ENCODE results near the gene PRICKLE1.

PRICKLE1 gene

DNA sequence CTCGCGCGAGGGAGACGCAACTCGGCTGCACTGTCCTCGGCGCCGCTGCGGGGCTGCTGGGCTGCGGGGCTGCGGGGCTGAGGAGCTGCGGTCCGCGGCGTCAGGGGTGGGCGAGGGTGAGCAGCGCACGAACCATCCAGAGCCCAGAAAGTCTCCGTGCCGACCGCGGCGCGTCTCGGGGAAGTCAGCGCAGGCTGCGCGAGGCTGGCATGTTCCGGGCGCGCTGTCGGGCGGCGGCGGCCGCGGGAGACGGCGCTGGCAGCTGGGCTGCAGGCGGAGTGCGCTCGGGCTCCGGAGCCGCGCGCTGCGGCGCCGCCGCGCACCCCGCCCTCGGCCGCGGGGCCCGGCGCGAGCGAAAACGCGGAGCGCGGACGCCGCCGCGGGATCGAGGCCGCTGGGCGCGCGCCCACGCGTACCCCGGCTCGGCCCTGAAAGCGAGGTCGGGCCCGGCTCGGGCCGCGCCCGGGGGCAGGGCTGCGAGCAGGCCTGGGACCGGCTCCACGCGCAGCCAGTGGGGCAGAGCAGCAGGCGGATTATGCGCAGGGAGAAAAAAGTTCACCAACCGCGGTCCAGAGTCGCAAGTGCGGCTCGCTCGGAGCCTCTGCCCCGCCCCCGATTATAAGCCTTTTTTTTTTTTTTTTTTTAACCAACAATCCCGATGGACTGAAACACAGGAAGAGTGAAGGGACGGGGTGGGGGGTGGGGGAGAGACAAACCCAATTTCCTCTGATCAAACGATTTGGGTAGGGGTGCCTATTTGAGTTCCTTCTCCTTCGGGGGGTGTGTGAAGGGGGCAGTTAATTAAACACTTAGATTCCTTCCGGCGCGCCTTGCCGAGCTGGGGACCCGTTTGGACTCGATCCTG, at the start of gene PRICKLE1:
TSS of gene PRICKLE1 (minus strand) at position 282 of the 865 bp plus-strand sequence. CDS start 117,230 bp downstream, outside the sequence.
- DNase-seq, result no peak

DNA sequence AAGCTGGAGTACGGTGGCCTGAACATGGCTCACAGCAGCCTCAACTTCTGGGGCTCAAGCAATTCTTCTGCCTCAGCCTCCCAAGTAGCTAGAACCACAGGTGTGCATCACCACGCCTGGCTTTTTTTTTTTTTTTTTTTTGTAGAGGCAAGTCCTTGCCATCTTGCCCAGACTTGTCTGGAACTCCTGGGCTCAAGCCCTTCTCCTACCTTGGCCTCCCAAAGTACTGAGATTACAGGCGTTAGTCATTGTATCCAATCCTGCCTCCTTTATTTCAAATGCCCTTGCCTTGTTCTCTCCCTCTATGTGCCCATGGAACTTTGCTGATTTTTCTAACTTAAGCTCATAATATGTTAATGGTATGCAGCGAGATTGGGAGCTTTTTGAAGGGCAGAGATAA, 49.2 kb upstream of the PRICKLE1 start:
- no peak for DNase-seq

DNA sequence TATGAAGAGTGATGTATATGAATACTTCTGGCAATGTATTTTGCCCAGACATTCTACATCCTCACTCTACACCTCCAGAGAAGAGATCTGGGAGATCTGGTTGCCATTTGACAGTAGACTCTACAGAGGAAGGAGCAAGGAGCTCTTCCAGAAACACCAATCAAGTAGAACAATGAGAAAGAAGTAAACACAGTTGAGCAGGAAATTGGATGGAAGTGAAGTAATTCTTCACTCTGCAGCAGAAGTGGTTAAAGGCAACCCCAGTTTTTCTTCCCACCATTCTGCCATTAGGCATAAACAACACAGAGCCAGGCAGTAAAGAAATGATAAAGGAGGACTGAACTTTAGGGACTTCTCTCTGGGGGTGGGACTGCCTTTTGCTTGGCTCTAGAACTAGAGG, 48.5 kb upstream of the PRICKLE1 start:
- DNase-seq, result no peak

- DNase-seq, result no peak
Observed at GRCh38 chr12:42636993-42637392, 47.4 kb upstream of the PRICKLE1 start.

GRCh38 chr12:42633594-42633993, 44.0 kb upstream of the PRICKLE1 start:
- DNase-seq, result no peak

DNA sequence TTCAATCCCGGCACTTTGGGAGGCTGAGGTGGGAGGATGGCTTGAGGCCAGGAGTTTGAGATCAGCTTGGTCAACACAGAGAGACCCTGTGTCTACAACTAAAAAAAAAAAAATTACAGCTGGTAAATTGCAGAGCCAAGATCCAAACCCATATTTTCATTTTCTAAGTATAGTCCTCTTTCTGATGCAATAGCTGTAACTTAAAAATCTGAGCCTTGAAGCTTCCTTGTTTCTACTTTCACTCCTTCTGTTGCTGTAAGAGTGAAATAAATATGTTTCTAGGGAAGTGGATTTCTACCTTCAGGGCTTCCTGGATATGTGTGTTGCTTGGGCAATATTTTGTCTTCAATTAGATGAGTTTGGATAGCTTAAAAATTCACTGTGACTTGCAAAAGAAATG, 42.0 kb upstream of the PRICKLE1 start:
- DNase-seq, result no peak

DNA sequence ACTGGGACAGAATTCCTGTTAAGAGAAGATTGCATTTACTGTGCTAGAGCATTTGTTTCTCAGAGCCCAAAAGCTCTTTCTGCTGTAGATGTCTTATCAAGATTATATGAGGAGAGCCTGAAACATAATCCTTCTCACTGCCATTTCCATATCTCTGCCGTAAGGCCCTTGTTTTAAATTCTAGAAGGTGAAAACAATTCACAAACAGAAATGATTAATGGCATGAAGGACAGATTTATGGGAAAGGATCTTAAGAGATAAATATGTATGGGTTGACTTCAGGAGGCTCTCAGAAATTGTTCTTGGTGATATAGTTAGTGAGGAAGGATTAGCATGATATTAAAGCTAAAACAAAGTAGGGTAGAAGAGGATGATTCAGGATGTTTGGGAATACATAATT, 40.8 kb upstream of the PRICKLE1 start:
- DNase-seq, result no peak

DNA sequence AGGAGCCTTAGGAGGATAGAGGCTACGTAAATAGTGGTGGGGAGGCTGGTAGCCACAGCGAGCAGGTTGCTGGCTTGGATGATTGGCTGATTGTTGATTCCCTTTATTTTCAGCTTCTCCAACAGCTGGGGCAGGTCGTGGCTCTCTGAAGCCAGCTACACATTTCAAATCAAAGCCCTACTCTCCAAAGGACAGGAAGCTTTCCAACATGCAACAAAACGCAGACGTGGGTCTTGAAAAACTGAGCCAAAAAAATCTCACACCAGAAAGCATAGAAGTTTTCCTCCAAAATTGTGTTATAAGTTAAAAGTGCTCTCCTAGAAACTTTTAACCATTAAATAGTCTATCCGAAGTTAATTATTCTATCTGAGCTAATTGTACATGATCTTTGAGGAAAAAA, 37.6 kb upstream of the PRICKLE1 start:
- no peak for DNase-seq

DNA sequence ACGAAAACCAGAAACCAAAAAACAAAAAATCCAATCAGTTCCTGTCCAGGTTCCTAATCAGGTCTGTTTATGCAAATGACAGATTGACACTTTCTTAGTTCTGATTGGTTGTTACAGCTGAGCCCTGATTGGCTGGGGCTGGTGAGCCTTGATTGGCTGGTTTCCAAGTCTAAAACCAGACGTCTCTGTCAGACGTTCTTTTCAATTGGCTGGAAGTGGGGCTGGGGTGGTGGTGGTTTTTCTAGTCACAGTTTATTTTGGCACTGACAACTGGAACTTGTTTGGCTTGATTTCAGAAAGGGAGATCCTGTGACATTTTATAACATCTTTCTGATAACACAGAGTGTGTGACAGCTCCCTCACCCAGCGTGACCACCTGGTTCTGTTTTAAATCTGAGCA, 36.1 kb upstream of the PRICKLE1 start:
- no peak for DNase-seq

GRCh38 chr12:42617622-42618021, 28.1 kb upstream of the PRICKLE1 start:
- DNase-seq, result no peak

DNA sequence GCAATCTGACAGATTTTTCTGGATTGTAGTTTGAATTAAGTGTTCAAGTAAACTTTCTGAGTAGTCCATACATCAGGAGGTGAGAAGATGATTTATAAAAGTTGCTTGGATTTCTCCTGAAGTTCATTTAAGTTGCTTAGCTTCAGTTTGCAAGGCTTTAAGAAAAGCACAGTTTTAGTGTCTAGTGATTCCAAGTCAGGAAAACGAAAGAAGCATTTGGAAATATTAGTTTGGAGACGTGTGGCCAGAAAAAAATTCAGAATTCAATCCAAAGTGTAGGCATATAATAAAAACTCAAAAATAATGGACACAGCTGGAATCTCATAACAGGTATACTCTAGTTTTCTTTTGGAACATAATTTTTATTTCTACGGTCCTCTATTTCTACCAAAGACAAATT, 25.5 kb upstream of the PRICKLE1 start:
- no peak for DNase-seq

- DNase-seq, result no peak
Observed at GRCh38 chr12:42612231-42612613, 22.7 kb upstream of the PRICKLE1 start.

DNA sequence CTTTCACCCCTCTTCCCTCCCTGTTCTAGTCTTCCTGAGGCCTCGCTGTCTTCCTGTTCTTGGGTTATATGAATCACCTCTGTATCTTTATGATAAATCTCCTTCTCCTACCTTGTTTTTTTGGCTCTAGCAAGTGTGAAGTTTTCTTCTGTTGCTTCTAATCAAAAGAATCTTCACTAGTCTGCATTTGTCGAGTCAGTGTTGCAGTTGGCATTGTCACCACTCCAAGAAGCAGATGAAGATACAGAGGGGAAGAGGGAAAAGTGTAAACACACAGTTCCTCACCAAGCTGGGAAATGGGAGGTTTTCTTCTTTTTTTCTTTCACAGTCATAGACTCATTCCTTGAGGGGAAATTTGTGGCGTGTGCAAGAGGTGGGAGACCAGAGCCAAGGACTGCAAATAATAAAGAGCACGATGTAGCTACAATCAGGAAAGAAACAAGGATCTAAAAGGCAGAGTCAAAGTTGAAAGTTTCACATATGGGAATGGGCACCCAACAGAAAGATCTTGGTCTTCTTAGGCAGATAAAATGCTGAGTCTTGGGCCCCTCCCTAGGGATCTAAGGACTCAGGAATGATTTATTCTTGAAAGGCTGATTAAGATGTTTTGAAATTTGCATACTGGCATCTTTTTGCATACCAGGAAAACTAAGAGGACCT, 22.2 kb upstream of the PRICKLE1 start:
- DNase-seq, result no peak

- no peak for DNase-seq
Observed at GRCh38 chr12:42609605-42610004, 20.1 kb upstream of the PRICKLE1 start.

GRCh38 chr12:42608196-42608825, 18.8 kb upstream of the PRICKLE1 start:
- no peak for DNase-seq

DNA sequence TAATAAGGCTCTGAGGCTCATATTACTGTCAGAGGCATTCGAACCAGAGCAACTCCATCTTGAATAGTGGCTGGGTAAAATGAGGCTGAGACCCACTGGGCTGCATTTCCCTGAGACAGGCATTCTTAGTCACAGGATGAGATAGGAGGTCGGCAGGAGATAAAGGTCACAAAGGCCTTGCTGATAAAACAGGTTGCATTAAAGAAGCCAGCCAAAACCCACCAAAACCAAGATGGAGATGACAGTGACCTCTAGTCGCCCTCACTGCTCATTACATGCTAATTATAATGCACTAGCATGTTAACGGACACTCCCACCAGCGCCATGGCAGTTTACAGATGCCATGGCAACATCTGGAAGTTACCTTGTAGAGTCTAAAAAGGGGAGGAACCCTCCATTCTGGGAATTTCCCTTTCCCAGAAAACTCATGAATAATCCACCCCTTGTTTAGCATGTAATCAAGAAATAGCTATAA, 18.1 kb upstream of the PRICKLE1 start:
- no peak for DNase-seq

DNA sequence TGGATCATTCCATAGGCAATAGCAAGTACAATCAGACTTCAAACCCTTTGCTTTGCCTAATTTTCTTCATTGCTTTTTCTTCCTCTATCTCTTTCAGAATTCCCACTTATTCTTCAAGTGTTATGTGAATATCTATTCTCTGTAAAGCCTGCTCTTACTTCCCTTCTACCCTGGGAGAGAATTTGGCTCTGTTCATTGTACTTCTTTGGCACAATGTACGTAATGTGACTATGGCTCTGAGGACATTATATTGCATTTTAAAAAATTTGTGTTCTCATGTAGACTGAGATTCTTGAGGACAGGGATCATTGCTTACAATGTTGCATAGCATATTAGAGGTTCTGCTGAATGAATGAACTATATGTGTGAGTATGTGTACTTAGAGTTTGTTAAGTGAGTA, 16.9 kb upstream of the PRICKLE1 start:
- no peak for DNase-seq

- no peak for DNase-seq
Observed at GRCh38 chr12:42605685-42606084, 16.1 kb upstream of the PRICKLE1 start.

GRCh38 chr12:42603246-42603990, 13.9 kb upstream of the PRICKLE1 start:
- no peak for DNase-seq

GRCh38 chr12:42593874-42594273, 4.3 kb upstream of the PRICKLE1 start:
- DNase-seq, result no peak

- no peak for DNase-seq
Observed at GRCh38 chr12:42590330-42590934, 886 bp upstream of the PRICKLE1 start.

All from activated gamma-delta T cell treated with Interleukin-2 at 50 U/mL for 16 hours (primary cell).